BLaER1 (cell line): ENCODE results near the gene JAZF1.

Experiments used
- H3K27ac ChIP-seq: shearing (Covaris generic); formaldehyde crosslinking; 2 replicates; pipeline ENCODE4 v1.8.1; 2022
- H3K27me3 ChIP-seq: shearing (Covaris generic); formaldehyde crosslinking; 2 replicates; pipeline ENCODE4 v1.8.1; 2022
- H3K36me3 ChIP-seq: shearing (Covaris generic); formaldehyde crosslinking; 2 replicates; pipeline ENCODE4 v1.8.1; 2022
- H3K4me1 ChIP-seq: shearing (Covaris generic); formaldehyde crosslinking; 2 replicates; pipeline ENCODE4 v1.8.1; 2022
- H3K4me2 ChIP-seq: shearing (Covaris generic); formaldehyde crosslinking; 2 replicates; pipeline ENCODE4 v1.8.1; 2022
- H3K4me3 ChIP-seq: shearing (Covaris generic); formaldehyde crosslinking; 2 replicates; pipeline ENCODE4 v1.8.1; 2022
- H3K9ac ChIP-seq: shearing (Covaris generic); formaldehyde crosslinking; 2 replicates; pipeline ENCODE4 v1.8.1; 2022
- H3K9me3 ChIP-seq: shearing (Covaris generic); formaldehyde crosslinking; 2 replicates; pipeline ENCODE4 v1.8.1; 2022
- H4K20me1 ChIP-seq: shearing (Covaris generic); formaldehyde crosslinking; 2 replicates; pipeline ENCODE4 v1.8.1; 2022
- Cebpa-rat ChIP-seq: shearing (Covaris generic); IDR thresholded peaks from 2 replicates; pipeline ENCODE4 v1.8.1; 2022

JAZF1 gene

GRCh38 chr7:28157831-28158416 lies 22.7 kb downstream of the JAZF1 start:
- Histone ChIP-seq H3K9me3 (no peaks in the 10 kb centered on the region; the same call in 1 of the 2 replicates), H4K20me1 (no peaks in the 10 kb centered on the region), H3K4me3 (no peak overlapping the region), H3K36me3 (no peaks in the 10 kb centered on the region), H3K27ac (no peak overlapping the region), H3K9ac (no peak overlapping the region), H3K27me3 (no peaks in the 10 kb centered on the region), H3K4me1 (peaks cover 71% of the 10 kb centered on the region), H3K4me2 (no peak overlapping the region)
- no peak for TF ChIP-seq Cebpa-rat

GRCh38 chr7:28157076-28157745 lies 23.4 kb downstream of the JAZF1 start:
- no peaks in the 10 kb centered on the region for H3K27me3 ChIP-seq
- H4K20me1 ChIP-seq = no peaks in the 10 kb centered on the region
- H3K4me2 ChIP-seq = peak overlapping the region; percentile 64; the same call in 1 of the 2 replicates
- no peak overlapping the region for H3K4me3 ChIP-seq
- H3K9ac ChIP-seq = no peak overlapping the region
- H3K27ac ChIP-seq = no peak overlapping the region
- H3K36me3 ChIP-seq = no peaks in the 10 kb centered on the region
- TF ChIP-seq Cebpa-rat = no peak
- H3K4me1 ChIP-seq = peaks cover 78% of the 10 kb centered on the region
- H3K9me3 ChIP-seq = no peaks in the 10 kb centered on the region; the same call in 1 of the 2 replicates

- Histone ChIP-seq H3K4me2 (peak overlapping the region; percentile 64), H3K9ac (no peak overlapping the region), H3K27ac (peak overlapping the region; percentile 63; the same call in 1 of the 2 replicates), H3K4me3 (no peak overlapping the region), H3K4me1 (peaks cover 77% of the 10 kb centered on the region), H3K9me3 (no peaks in the 10 kb centered on the region; the same call in 1 of the 2 replicates), H4K20me1 (no peaks in the 10 kb centered on the region), H3K36me3 (no peaks in the 10 kb centered on the region), H3K27me3 (no peaks in the 10 kb centered on the region)
- TF ChIP-seq Cebpa-rat = no peak
Observed at GRCh38 chr7:28156401-28156800, 24.2 kb downstream of the JAZF1 start.

- no peaks in the 10 kb centered on the region for H4K20me1 ChIP-seq
- H3K27me3 ChIP-seq = no peaks in the 10 kb centered on the region
- no peaks in the 10 kb centered on the region for H3K36me3 ChIP-seq
- no peak for TF ChIP-seq Cebpa-rat
- H3K4me3 ChIP-seq = no peak overlapping the region
- H3K4me1 ChIP-seq = peaks cover 73% of the 10 kb centered on the region
- H3K9ac ChIP-seq = no peak overlapping the region
- H3K9me3 ChIP-seq = no peaks in the 10 kb centered on the region
- peak overlapping the region; percentile 63; the same call in 1 of the 2 replicates for H3K27ac ChIP-seq
- peak overlapping the region; percentile 64 for H3K4me2 ChIP-seq
Observed at GRCh38 chr7:28155964-28156363, 24.6 kb downstream of the JAZF1 start.

- Histone ChIP-seq H3K4me2 (peak overlapping the region; percentile 64), H4K20me1 (no peaks in the 10 kb centered on the region), H3K36me3 (no peaks in the 10 kb centered on the region), H3K4me1 (peaks cover 69% of the 10 kb centered on the region), H3K27ac (peak overlapping the region; percentile 63), H3K27me3 (no peaks in the 10 kb centered on the region), H3K9me3 (no peaks in the 10 kb centered on the region), H3K9ac (peak overlapping the region; percentile 30; the same call in 1 of the 2 replicates), H3K4me3 (no peak overlapping the region; the same call in 1 of the 2 replicates)
- no peak for TF ChIP-seq Cebpa-rat
Observed at GRCh38 chr7:28155019-28155660, 25.5 kb downstream of the JAZF1 start.

- H3K36me3 ChIP-seq = no peaks in the 10 kb centered on the region
- no peak overlapping the region for H3K27ac ChIP-seq
- no peak overlapping the region for H3K9ac ChIP-seq
- H3K4me1 ChIP-seq = peaks cover 62% of the 10 kb centered on the region
- no peak overlapping the region for H3K4me3 ChIP-seq
- no peaks in the 10 kb centered on the region for H4K20me1 ChIP-seq
- no peaks in the 10 kb centered on the region for H3K9me3 ChIP-seq
- peak overlapping the region; percentile 25 for H3K4me2 ChIP-seq
- TF ChIP-seq Cebpa-rat = no peak
- no peaks in the 10 kb centered on the region for H3K27me3 ChIP-seq
Observed at GRCh38 chr7:28152594-28152993, 28.0 kb downstream of the JAZF1 start.

GRCh38 chr7:28151965-28152364 lies 28.6 kb downstream of the JAZF1 start:
- Histone ChIP-seq H3K27ac (no peak overlapping the region), H3K27me3 (no peaks in the 10 kb centered on the region), H3K36me3 (no peaks in the 10 kb centered on the region), H4K20me1 (no peaks in the 10 kb centered on the region), H3K4me1 (peaks cover 55% of the 10 kb centered on the region), H3K4me2 (peak overlapping the region; percentile 25; the same call in 1 of the 2 replicates), H3K9me3 (no peaks in the 10 kb centered on the region), H3K9ac (no peak overlapping the region), H3K4me3 (no peak overlapping the region)
- no peak for TF ChIP-seq Cebpa-rat

GRCh38 chr7:28149291-28150101 lies 31.1 kb downstream of the JAZF1 start:
- TF ChIP-seq Cebpa-rat = no peak
- Histone ChIP-seq H3K27ac (no peak overlapping the region), H3K27me3 (no peaks in the 10 kb centered on the region), H3K9ac (no peak overlapping the region), H3K36me3 (no peaks in the 10 kb centered on the region), H3K4me2 (no peak overlapping the region), H3K4me3 (no peak overlapping the region), H3K9me3 (no peaks in the 10 kb centered on the region), H4K20me1 (no peaks in the 10 kb centered on the region), H3K4me1 (peaks cover 34% of the 10 kb centered on the region)

GRCh38 chr7:28145931-28146330 lies 34.7 kb downstream of the JAZF1 start:
- no peaks in the 10 kb centered on the region for H4K20me1 ChIP-seq

More at GRCh38 chr7:28145931-28146330, 34.7 kb downstream of the JAZF1 start:
- Histone ChIP-seq H3K27ac (no peak overlapping the region), H3K27me3 (no peaks in the 10 kb centered on the region), H3K4me3 (no peak overlapping the region), H3K9ac (no peak overlapping the region), H3K4me2 (no peak overlapping the region), H3K36me3 (no peaks in the 10 kb centered on the region), H3K4me1 (peaks cover 7% of the 10 kb centered on the region; the same call in 1 of the 2 replicates), H3K9me3 (no peaks in the 10 kb centered on the region)
- TF ChIP-seq Cebpa-rat = no peak
